HepG2 (cell line): ENCODE measurements around the gene ATP5F1A.

Experiments
- ATF3 ChIP-seq: sonication (generic); formaldehyde crosslinking; IDR thresholded peaks from 2 replicates; pipeline ENCODE4 v1.4.0; 2020; ENCODE audit warnings: missing genetic modification reagents
- BCL6 ChIP-seq: IDR thresholded peaks from 2 replicates; pipeline ENCODE4 v1.6.1; 2016; ENCODE audit warnings: missing genetic modification reagents, missing compliant biosample characterization
- CTCF ChIP-seq: sonication (generic); formaldehyde crosslinking; IDR thresholded peaks from 2 replicates; pipeline ENCODE4 v1.5.0; 2020; ENCODE audit warnings: mild to moderate bottlenecking, missing genetic modification reagents, moderate library complexity
- FOSL2 ChIP-seq: sonication (generic); formaldehyde crosslinking; IDR thresholded peaks from 2 replicates; pipeline ENCODE4 v1.4.0; 2020; ENCODE audit warnings: missing genetic modification reagents
- HHEX ChIP-seq: IDR thresholded peaks from 2 replicates; pipeline ENCODE4 v1.6.1; 2016; ENCODE audit warnings: control low read depth
- KLF16 ChIP-seq, 2 experiments: sonication (generic) in 1 of 2; formaldehyde crosslinking in 1 of 2; IDR thresholded peaks; 2 replicates each; pipeline versions ENCODE4 v1.6.1 to v1.8.0; 2016 to 2023; ENCODE audit warnings: missing genetic modification reagents in 2 of 2, missing compliant biosample characterization in 1 of 2
- NFRKB ChIP-seq: fragments of 450-650 bp; IDR thresholded peaks from 2 replicates; pipeline ENCODE4 v1.6.1; 2017
- POLR2A ChIP-seq, 2 experiments: IDR thresholded peaks; 2 replicates each; pipeline ENCODE4 v1.6.1; 2011; ENCODE audit warnings: low read depth in 2 of 2, low read length in 2 of 2, mild to moderate bottlenecking in 1 of 2, moderate library complexity in 1 of 2; ENCODE audit not compliant: insufficient read depth in 1 of 2
- RAD21 ChIP-seq: fragments of 450-650 bp; formaldehyde crosslinking; IDR thresholded peaks from 2 replicates; pipeline ENCODE4 v1.5.0; 2020; ENCODE audit warnings: mild to moderate bottlenecking
- SETDB1 ChIP-seq: sonication (generic); formaldehyde crosslinking; IDR thresholded peaks from 2 replicates; pipeline ENCODE4 v1.5.1; 2020; ENCODE audit warnings: missing genetic modification reagents, mild to moderate bottlenecking, borderline replicate concordance
- TCF7L2 ChIP-seq: IDR thresholded peaks from 2 replicates; pipeline ENCODE4 v1.6.1; 2011; ENCODE audit warnings: mild to moderate bottlenecking, low read depth, low read length, moderate library complexity

- TF ChIP-seq KLF16 (CRISPR knock-in tag; IDR thresholded peaks at IDR 0.05) = no peak
- TF ChIP-seq BCL6 = no peak
- TF ChIP-seq POLR2A (IDR thresholded peaks at IDR 0.05; ENCODE audit: insufficient read depth in 1 of 2, low read depth in 2 of 2, low read length in 2 of 2) = no peak
- TF ChIP-seq NFRKB = no peak
- TF ChIP-seq HHEX = no peak
- no peak for TF ChIP-seq CTCF (CRISPR knock-in tag)
- no peak for TF ChIP-seq RAD21 (CRISPR knock-in tag)
- TF ChIP-seq FOSL2 (CRISPR knock-in tag) = no peak
- no peak for TF ChIP-seq SETDB1 (CRISPR knock-in tag)
- TF ChIP-seq ATF3 = no peak
- no peak for TF ChIP-seq TCF7L2
These were observed 30.6 kb downstream of the ATP5F1A start for GRCh38 chr18:46067438-46068007.
